HTERT RPE-1 (cell line): Measurements from ENCODE around the gene SPRY1.

Source experiments
- in situ Hi-C: fragments of 300-500 bp; cut with MboI; formaldehyde crosslinking; loops from 4 replicates; pipeline ENCODE4 v1.14.3; 2020; ENCODE audit warnings: low sequenced_read_pairs

Gene SPRY1

DNA sequence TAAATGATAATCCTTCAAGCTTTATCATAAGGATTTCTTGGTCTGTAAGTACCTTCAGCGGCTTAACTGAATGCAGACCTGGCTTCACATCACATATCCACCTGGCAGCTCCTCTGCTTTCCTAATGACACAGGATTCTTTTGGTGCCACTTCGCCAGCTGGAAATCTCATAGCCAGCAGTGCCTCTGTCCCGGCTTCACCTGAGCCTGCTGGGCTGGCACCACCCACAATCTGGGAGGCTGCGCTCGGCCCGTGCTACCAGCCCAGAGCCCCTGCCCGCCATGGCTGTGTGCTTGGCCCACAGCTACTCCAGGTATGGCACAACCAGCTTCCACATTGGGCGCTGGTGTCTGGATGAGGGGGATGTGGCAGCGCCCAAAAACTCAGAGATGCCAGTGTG is 37.4 kb downstream of the SPRY1 start:
- in situ Hi-C loops = no loop called here

DNA sequence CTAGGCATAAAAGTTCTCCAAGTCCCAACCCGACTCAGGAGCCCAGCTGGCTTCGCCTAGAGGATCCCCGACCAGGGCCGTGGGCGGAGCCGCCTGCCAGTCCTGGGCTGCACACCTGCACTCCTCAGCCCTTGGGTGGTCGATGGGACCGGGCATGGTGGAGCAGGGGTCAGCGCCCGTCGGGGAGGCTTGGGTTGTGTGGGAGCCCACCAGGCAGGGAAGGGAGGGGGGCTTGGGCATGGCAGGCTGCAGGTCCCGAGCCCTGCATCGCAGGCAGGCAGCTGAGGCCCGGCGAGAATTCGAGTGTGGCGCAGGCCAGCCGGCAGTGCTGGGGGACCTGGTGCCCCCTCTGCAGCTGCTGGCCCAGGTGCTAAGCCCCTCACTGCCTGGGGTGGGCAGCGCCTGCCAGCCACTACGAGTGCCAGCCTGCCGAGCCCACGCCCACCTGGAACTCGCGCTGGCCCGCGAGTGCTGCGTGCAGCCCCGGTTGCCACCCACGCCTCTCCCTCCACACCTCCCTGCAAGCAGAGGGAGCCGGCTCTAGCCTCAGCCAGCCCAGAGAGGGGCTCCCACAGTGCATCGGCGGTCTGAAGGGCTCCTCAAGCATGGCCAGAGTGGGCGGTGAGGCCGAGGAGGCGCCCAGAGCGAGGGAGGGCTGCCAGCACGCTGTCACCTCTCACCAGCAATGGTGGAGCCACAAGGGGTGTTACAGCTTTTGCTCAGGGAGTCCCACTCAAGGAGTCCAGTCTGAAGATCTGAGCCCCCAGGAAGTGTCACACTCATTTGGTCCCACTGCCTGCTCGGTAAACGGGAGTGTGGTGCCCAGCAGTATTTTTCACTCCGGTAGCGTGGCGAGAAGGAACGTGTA is 38.9 kb downstream of the SPRY1 start:
- in situ Hi-C loops = no loop called here

DNA sequence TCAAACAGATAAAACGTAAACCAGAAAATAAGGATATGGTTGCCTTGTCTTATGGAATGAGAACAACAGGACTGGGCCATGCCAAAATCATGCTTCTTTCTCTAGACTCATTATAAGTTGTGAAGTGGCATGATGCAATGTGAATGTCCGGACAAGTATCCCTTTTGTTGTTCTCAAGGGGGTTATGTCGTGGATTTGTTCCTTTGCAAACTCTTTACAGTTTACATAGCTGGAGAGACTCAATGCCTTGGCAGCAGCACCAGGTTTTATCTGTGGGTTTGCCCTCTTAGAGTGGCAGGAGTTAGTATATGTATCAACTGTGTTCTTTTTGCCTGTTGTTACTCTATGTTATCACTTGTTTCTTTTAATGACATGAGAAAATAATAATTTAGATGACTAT is 41.4 kb downstream of the SPRY1 start:
- in situ Hi-C loops = no loop called here

DNA sequence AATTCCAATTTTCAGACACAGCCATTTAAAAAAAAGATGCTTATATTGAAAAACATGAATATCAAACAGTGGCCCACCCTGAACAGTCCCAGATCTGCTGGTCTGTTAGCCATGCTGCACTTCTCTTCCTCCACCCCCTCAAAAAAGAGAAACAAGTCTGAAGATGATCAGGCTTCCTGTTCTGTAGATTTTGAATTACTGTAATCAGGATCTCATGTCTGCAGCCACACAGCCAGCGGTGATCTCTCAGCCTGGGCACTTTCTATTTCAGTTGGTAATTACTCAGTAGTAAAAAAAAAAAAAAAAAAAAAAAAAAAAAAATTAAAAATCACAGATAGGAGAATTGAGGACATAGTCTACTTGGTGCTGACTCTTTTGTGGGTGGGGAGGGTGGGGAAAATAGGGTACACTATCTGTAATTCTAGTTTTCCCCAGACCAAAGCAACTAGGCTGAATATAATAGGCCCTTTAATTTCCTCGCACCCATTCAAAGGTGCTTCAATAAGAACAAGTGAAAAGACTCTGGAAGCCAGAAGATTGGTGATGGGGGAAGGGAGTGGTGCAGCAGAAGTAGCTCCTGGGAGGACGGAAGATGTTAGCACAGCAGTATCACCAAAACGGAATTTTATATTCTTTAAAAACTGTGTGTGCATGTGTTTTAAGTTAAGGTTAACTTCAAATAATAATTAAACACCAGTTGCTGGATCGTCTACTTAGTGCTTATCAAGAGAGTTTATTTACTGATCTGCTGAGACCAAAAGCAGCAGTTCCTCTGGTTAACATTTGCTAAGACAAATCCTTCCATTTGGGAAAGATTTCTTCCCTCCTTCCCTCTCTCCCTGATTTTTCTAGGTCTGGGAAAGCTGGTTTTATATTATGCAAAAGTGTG is 47.0 kb downstream of the SPRY1 start:
- in situ Hi-C loops = no loop called here

DNA sequence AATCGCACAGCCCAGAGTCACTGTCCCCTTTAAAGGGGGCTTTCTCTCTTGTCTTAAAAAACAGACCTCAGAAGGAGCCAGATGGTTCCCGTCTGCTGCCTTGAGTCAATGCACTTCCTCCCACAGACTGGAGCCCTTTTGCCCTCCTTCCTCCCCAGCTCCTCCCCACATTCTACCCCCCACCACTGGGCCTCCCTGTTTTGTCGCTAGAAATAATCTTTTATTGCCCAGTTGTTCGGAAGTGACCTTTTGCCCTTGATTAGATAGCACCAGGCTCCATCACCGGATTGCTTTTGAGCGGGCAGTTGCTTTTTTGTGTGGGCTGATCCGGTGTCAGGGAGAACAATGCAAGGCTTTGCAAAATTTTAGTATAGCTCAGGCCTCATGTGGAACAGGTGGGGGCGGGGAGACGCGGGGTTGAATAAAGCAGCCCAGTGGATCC is 47.7 kb downstream of the SPRY1 start:
- in situ Hi-C loops = no loop called here

DNA sequence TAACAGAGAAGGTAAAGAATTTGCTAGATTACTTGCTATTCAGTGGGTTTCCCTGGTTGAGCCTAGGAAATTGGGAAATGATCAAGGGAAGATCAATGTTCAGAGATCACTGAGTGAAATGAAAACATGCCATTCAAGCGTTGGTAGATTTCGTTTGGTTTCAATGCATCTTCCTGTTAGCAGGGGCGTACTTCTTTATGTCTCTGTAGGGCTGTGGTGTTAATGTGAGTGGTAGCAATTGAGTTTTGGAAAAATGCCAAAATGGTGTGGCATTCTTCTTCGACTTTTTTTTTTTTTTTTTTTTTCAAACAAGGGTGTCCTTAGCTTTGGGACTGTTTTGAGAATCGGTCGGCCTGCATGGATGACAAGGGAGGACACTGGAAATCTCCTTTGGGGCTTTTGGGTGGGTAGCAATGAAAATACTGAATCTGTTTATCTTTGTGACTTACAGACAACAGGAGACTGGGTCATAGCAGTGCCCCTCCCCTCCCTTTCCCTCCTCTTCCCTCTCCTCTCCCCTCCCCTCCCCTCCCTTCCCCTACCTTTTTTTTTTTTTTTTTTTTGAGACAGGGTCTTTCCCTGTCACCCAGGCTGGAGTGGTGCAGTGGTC is 50.4 kb downstream of the SPRY1 start:
- in situ Hi-C loops = no loop called here

DNA sequence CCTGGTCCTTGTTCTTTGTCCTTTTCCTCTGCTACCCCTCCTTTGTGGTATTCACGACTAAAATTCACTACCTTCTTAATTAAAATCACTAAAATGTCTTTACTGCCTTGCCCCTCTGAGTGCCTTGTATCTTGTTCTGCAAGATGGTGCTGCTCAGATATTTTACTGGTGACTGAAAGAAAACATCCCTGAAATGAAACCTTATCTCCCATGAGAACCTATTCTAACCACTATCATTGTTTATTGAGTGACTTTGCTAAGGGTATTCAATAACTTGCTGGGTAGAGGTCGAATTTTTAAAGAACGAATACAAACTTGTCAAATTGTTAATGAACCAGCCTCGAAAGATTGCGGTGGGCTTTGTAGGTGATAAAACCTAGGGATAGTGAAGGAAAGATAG is 52.8 kb downstream of the SPRY1 start:
- in situ Hi-C loops = no loop called here

DNA sequence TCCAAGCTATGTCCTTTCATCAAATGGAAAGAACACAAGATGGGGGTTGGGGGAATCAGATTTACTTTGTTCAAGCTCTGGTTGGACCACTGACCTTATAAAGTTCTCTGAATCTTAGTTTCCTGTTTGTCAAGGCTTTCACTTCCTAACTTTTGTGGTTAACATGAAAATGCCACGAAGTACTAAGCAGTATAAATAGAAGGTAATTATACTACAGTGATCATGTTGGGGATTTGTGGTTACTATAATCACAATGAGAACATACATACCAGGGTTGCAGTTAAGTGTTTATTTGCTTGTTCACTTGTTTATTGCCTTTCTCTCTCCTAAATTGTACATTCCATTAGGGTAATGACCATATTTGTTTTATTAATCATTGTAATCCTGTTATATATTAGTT is 53.2 kb downstream of the SPRY1 start:
- in situ Hi-C loops = no loop called here

DNA sequence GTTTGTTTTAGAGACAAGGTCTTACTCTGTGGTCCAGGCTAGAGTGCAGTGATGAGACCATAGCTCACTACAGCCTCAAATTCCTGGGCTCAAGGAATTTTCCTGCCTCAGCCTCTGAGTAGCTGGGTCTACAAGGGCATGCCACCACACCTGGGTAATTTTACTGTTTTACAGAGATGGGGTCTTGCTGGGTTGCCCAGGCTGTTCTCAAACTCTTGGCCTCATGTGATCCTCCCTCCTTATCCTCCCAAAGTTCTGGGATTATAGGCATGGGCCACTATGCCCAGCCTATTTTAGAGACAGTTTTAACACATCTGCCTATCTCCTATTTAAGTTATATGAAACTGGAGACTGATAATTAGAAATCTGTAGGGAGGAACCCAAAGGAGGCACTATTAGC is 53.8 kb downstream of the SPRY1 start:
- in situ Hi-C loops = no loop called here

DNA sequence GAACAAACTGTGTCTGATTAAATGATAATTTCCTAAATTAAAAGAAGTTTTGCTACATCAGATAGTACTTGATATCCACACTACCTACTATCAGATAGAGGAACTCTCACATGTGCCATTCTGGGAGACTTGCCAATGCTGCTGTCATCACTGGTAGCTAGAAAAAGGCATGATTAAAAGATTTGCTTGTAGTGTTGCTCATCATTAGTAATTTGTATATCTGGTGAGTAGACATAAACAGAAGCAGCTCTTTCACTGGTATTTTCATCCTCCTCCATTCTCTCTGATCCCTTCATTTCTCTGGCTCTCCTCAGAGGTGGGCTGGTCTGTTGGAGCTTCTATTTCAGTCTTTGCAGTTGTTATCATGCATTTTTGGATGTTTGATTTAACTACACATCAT is 56.0 kb downstream of the SPRY1 start:
- in situ Hi-C loops = no loop called here

DNA sequence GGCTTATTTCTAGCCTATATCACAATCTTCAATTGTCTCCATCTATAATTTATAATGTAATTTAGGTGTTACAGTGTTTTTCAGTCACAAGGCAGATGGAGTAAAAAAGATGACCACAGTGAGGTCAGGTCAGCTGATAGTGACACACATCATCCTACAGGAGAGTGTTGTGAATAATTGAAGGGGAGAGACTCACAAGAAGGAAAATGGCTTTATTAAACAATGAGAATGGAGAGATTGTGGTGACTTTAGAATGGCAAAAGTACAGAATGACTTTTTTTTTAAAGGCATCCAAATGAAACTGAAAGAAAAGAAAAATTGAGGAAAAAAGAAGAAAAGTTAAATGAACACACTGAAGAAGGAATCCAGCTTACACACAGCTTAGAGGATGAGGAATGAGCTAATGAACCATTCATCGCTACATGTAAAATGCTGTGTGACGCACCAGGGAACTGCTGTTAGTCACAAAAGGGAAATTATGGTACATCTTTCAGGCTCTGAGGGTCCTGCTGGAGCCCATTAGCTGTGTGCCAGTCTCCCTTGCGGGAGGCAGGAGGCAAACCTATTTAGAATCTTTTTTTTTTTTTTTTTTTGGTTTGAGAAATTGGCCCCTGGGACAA is 56.6 kb downstream of the SPRY1 start:
- in situ Hi-C loops = no loop called here
